CD4-positive, alpha-beta T cell treated with Interleukin-4 for 1 hour (primary cell): ENCODE data around the gene SIRT2.
"Not testable (repeated sequence)": the region's sequence is repeated elsewhere in the genome, so short reads cannot be mapped to it uniquely, and the experiment has no call there.

Experiments
- DNase-seq, 2 donors: peaks; one replicate each; pipeline ENCODE4 v3.0.0-alpha.2; 2020 to 2022

The SIRT2 gene

DNA sequence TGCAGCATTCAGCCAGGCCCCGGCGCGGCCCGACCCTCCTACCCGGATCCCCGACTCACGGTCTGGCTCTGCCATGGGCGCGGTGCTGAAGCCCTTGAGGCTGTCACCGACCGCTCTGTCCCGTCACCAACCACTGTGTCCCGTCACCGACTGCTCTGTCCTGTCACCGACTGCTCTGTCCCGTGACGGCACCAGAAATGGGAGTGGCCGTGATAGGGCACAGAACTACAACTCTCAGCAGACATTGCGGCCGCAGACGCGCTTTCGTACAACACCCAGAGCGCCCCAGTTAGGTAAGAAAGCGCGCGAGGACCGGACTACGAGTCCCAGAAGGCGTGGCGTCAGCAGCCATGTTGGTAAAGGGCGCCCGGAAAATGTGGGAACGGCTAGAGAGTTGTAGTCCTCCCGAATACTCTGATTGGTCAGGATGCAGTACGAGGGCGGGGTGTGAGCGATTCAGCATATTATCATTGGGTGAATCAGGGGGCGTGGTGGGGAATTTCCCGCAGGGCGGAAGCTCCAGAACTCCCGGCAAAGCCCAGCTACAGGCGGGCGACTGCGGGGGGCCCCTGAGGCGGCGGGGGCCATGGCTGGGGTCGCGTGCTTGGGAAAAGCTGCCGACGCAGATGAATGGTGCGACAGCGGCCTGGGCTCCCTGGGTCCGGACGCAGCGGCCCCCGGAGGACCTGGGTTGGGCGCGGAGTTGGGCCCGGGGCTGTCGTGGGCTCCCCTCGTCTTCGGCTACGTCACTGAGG, at the start of gene SIRT2, which contains the start of gene NFKBIB:
SIRT2 (minus strand) TSS at position 172 of the 755 bp plus-strand sequence; CDS start at position 75, 97 bp downstream.
NFKBIB (plus strand) TSS at position 523 of the 755 bp plus-strand sequence; CDS start at position 587, 64 bp downstream.
- peak; percentile 100 for DNase-seq

DNA sequence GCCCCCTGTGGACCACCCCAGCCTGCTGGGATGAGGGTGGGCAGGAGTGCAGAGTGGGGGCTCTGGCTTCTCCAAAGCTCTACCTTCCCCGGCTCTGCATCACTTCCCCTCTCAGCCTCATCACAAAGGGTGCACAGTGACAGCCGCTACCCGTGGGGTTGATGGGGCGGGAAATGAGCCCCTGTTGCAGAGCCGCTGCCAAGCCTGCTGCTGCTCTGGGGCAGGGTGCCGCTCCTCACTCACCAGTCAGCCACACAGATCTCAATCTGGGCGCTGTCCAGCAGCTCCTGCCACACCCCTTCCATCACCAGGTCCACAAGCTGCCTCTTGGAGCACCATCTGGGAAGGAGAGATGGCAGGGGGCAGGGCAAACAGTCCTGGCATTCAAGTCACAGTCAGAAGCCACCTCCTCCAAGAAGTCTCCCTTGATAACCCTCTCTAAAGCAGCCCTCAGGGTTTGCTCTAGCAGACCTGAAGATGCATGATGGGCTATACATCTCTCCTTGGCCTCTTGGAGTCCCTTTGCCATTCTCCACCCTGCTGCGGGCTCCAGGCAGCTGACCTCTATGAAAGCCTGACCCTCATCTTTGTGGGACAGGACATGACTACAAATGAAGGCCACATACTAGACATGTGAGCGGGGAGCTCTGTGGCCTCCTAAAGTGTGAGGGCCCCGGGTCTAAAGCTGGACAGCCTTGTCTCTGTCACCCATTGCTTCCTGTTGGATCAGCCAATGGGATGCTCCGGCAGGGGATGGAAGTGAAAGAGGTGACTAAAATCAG, 47.0 kb upstream of the SIRT2 start:
- DNase-seq, result no peak

DNA sequence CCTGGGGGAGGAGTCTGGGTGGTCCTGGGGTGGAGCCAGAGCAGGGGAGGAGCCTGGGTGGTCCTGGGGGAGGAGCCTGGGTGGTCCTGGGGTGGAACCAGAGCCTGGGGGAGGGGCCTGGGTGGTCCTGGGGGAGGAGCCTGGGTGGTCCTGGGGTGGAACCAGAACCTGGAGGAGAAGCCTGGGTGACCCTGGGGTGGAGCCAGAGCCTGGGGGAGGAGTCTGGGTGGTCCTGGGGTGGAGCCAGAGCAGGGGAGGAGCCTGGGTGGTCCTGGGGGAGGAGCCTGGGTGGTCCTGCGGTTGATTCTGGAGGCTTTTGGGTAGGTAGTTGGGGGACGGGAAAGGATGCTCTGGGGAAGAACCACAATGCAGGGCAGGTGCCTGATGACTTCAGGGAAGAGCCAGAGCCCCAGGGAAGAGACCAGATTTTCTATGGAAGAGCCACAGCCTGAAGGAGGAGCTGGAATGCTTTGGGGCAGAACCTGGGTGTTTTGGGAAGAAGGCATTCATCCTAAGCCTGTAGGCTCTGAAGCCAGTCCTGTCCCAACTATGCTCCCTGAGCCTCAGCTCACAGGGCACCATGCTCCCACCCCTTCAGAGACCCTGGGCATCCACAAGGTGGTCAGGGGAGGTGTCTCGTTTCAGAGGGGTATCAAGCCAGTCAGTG, 46.3 kb upstream of the SIRT2 start:
- DNase-seq, result no peak

DNA sequence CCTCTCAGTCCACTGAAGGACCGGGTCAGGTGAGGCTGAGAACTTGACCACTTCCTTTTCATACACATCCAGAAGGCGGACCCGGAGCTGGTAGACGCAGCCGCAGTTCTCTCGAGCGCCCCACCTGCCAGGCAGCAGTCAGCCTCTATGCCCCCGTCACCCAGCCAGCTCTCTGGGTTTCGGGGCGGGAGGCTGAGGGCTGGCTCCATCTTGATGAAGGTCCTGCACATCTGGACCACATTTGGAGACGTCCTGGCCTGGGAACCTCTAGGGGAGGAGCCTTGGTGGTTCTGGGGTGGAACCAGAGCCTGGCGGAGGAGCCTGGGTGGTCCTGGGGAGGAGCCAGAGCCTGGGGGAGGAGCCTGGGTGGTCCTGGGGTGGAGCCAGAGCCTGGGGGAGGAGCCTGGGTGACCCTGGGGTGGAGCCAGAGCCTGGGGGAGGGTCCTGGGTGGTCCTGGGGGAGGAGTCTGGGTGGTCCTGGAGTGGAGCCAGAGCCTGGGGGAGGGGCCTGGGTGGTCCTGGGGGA, 45.6 kb upstream of the SIRT2 start:
- DNase-seq, result no peak

DNA sequence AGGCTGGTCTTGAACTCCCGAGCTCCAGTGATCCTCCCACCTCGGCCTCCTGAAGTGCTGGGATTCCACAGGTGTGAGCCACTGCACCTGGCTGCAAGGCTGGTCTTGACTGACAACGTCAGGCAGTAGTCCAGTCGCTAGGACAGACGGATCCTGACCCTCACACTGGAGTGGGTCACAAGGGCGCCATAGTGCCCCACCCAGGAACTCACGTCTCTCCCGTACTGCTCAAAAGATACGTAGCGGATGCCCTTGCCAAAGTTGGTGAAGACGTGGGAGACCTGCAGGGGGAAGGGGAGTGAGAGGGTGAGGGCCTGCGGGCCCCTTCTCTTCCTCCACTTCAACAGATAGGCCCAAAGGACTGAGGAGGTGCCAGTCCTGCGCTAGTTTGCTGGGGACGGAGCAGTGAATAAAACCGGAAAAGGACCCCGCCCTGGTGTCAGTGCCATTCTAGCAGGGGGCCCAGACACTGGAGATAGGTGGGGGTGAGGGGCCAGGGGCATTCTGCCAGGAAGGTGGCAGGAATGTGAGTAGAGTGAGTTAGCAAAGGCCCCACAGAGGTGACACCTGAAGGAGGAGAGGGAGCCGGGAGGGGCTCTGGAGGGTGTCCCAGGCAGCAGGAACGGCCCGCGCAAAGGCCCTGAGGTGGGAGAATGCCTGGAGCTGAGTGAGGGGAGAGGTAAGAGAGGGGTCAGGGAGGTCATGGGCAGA, 43.2 kb upstream of the SIRT2 start:
- DNase-seq, result no peak

DNA sequence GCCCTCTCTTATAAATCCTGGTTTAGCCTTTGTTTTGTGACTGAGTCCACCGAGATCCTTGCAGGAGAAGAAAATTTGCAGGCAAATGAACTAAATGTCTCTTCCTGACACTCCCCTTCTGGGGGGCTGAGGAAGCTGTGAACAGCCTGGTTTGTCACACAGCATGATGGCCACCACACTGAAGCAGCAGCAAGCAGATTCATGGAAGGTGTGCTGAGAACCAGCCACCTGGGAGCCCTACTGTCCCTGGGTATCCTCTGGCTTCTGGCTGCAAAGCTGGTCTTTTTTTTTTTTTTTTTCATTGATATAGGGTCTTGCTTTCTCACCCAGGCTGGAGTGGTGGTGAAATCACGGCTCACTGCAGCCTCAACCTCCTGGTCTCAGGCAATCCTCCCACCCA, 42.6 kb upstream of the SIRT2 start:
- no peak for DNase-seq

DNA sequence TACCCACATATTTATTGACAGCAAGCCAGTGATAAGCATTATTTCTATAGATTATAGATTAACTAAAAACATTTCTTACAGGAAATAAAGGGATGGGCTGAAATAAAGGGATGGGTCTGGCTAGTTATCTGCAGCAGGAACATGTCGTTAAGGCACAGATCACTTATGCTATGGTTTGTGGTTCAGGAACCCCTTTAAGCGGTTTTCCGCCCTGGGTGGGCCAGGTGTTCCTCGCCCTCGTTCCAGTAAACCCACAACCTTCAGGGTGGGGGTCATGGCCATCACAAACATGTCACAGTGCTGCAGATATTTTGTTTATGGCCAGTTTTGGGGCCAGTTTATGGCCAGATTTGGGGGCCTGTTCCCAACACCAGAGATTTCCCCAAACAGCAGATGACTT, 42.0 kb upstream of the SIRT2 start:
- DNase-seq, result not testable (repeated sequence)

DNA sequence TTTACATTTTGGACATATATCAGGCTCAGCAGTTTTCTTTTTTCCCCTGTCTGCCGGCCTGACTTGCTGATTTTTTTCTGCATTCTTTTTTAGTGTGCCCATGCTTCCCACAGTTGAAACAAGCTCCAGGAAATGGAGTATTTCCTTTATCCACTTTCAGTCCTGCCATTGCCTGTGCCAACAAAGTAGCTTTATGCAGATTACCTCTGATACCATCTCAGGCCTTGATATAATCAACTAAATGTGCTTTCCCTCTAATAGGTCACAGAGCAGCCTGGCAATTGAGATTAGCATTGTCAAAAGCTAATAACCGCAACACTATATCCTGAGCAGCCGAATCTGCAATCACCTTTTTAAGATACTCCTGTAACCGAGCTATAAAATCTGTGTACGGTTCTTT, 40.5 kb upstream of the SIRT2 start:
- no peak for DNase-seq

DNA sequence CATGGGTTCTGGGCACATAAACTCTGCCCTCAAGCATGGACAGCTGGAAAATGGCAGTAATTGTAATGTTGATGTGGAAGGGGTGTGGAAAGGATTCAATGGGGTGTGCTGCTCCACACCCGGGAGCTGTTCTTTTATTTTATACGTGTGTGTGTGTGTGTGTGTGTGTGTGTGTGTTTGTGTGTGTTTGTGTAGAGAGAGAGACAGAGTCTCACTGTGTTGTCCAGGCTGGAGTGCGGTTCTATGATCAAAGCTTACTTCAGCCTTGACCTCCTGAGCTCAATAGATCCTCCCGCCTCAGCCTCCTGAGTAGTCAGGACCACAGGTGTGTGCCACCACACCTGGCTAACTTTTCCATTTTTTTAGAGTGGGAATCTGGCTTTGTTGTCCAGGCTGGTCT, 34.1 kb upstream of the SIRT2 start:
- DNase-seq, result no peak

DNA sequence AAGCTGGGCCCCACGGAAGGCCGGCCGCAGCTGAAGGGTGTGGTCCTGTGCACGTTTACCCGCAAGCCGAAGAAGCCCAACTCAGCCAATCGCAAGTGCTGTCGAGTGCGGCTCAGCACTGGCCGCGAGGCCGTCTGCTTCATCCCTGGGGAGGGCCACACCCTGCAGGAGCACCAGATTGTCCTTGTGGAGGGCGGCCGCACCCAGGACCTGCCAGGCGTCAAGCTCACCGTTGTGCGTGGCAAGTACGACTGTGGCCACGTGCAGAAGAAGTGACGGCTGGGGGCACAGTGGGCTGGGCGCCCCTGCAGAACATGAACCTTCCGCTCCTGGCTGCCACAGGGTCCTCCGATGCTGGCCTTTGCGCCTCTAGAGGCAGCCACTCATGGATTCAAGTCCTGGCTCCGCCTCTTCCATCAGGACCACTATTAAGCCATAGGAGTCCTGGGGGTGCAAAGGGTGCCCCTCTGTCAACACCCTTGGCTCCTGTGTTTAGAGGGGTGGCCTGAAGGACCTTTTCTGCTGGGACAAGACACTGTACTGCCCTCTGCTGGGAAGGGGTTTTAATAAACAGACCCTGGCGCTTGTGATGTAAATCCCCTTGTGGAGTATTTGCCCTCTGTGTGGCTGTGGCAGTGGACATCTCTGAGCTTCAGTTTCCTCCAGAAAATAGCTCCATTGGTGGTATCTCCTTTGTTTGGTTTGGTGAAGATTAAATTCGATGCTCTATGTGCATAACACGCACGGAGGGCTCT, 33.2 kb upstream of the SIRT2 start:
- DNase-seq, result peak; percentile 48 to 61

DNA sequence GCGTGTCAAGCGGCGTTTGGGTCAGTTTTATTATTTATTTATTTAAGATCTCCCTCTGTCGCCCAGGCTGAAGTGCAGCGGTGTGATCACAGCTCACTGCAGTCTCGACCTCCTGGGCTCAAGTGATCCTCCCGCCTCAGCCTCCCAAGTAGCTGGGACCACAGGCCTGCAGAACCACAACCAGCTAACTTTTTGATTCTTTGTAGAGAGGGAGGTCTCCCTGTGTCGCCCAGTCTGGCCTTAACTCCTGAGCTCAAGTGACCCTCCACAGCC, 32.0 kb upstream of the SIRT2 start:
- DNase-seq, result no peak

DNA sequence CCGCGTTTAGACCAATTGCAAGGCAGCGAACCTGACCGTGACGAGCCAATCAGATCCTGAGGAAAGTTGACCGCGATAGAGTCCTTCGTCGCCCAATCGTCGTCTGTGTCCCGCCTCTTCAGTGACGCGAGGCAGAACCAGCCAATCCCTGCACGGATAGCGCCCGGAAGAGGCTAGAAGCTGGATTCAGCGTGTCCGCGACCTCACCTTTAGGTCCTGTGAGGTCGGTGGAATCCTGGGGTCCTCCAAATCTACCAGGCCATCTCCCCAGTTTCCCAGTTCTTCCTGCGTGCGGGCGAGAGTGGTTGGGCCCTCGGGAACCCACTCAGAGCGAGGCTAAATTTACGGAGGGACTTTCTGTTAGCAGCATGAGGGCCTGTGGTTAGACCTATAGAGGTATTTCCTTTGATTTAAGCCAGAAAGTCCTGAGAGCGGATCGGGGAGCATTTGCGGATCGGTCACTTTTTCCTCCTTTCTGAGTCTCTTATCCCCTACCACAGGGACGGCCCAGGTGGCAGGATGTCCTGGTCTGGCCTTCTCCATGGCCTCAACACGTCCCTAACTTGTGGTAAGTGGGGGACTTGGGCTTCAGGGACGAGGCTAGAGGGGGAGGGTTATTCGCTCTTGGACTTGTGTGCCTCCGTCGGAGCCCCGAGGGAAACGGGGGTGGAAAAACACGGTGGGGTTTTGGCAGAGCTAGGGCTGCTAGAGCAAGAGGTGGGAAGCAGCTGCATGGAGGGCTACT, 31.5 kb upstream of the SIRT2 start, which contains the start of gene MRPS12:
MRPS12 (plus strand) TSS at position 169 of the 745 bp plus-strand sequence; CDS start at position 520, 351 bp downstream.
- peak; percentile 99 for DNase-seq

DNA sequence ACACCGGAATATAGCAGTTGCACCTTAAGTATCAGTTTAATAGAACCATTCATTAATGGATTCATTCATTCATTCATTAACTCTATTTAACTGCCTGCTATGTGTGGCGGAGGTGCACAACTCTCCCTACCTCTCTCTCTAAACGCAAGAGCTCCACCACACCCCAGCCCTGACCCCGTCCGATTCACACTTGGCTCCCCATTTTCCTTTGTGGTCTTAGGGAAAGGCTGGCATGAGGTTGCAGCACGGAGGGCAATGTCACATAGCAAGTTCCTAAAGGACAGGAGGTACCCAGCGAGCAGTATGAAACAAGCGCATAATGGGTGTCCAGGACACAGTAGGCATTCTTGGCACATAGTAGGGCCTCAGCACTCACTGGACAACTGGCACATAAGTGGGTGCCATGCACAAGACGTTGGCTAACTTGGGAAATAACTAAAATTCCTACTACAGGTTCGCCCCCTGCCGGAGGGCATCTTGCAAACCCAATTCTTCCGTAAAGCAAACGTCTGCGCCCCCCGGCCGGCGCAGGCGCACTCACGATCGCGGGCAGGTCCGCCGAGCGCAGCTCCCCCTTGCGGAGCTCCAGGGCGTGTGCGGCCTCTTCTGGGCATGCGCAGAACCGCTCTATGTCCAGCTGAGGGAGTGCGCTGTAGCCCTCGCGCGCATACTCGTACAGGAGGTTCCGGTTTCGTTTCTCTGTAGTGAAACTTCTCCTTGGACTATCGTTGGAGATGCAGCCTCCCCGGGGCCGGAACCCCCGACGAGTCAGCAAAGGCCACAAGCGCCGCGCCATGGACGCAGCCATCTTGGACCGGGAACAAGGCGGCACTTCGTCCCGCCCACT, 30.7 kb upstream of the SIRT2 start, which contains the start of gene SARS2:
SARS2 (minus strand) TSS at position 835 of the 847 bp plus-strand sequence; CDS start at position 808, 27 bp downstream.
- peak; percentile 94 to 95 for DNase-seq

DNA sequence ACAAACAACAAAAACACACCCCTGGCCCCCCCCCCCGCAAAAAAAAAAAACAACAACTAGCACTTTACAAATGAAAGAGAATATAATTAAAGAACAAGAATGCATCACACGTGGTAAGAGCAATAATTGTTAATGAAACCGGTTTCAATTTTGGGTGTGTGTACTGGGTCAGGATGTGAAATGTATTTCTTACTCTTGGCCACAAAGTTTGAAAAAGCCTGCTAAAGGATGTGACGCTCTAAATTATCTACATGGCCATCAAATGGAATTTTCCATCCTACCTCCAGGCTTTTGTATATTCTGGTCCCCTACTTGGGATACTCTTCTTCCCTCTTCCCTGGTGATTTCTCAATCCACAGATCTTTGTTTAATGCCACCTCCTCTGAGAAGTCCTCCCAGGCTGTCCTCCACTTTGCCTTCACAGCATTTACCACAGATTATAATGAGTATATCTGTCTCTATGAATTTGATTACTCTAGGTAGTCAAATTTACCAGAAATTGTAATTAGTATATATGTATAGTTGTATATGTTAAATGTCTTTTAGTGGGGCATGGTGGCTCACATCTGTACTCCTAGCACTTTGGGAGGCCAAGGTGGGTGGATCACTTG, 29.1 kb upstream of the SIRT2 start:
- peak in 1 of 2 donors; percentile 53 for DNase-seq

DNA sequence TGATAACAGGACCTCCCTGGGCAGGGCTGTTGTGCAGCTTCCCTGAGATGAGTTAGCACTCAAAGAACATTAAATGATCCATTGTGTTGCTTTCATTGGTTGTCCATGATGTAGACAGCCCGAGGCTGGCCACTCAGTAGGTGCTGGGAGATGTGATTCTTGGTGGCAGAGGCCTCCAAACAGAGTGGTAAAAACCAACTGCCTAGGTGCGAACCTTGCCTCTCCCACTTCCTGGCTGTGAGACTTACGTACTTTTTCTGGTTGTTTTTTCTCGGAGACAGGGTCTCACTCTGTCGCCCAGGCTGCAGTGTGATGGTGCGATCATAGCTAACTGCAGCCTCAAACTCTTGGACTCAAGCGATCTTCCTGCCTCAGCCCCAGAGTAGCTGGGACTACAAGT, 25.0 kb upstream of the SIRT2 start:
- DNase-seq, result peak; percentile 62

DNA sequence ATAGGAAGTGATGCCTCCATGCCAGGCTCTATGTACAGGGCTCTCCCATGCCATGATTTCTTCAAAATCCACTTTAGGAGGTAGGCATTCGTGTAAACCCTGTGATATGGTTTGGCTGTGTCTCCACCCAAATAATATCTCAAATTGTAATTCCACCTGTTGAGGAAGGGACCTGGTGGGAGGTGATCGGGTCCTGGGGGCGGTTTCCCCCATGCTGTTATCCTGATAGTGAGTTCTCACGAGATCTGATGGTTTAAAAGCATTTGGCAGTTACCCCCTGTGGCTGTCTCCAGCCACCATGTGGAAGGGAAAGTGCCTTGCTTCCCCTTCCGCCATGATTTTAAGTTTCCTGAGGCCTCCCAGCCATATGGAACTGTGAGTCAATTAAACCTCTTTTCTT, 23.1 kb upstream of the SIRT2 start:
- no peak for DNase-seq

DNA sequence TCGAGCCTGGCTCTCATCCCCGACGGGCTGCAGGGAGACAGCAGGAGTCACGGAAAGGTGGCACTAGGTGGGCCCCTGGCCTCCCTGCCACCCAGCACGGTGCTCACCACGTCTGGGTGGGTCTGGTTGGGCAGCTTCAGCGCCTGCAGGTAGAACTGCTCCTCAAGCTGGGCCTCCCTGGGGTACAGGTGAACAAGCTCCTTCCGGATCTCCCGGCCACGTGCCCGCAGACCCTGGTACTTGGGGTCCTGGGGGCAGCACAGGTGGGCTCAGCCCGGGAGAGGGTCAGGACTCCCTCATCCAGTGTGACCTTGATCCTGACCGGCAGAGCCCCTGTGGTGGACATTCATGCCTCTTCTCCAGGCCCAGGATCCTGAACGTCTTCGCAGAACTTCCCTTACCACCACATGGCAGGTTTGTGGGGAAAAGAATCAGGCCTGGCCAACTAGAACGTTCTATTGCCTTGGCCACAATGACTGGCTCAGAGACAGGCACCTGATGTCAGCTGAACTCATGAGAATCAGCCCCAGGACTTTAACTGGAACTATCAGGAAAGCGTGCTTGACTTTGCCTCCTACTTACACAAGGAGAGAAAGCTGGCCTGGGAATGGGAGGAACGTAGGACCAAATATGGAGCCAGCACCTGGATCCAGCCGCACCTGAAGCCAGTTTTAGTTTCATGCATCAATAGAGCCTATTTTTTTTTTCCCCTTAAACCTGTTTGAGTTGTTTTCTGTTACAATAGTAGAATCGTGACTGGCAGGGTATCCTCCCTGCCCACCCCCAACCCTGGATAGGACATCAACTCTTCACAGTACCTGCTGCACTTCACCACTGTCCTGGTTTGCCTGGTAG, 22.2 kb upstream of the SIRT2 start:
- no peak for DNase-seq

DNA sequence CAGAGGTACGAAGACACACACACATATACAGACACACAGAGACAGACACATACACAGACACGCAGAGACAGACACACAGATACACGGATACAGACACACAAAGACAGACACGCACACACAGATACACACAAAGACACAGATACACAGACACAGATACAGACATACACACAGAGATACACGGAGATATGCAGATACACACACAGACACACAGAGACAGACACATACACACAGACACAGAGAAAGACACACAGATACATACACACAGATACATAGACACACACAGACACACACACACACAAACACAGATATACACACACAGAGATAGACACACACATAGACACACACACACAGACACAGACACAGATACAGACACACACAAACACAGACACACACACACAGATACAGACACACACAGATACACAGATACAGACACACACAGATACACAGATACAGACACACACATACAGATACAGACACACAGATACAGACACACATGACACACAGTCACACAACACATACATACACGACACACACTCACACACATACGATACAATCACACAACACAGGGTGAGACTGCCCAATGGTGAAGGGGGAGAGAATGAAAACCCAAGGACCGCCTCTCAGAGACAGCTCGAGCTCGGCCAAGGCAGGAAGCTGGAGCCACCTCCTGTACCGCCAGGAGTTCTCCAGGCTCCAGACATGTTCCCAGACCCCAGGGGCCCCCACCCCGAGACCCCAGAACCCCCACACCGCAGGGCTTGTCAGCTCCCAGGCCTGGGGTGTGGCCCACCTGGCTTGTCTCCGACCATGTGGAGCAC, 21.4 kb upstream of the SIRT2 start:
- no peak for DNase-seq
